GM12891 (cell line): ENCODE results near the gene SCGB1D1.
"Not testable (repeated sequence)": the region's sequence is repeated elsewhere in the genome, so short reads cannot be mapped to it uniquely, and the experiment has no call there.

Source experiments
- POLR2A ChIP-seq: IDR thresholded peaks from 2 replicates; pipeline ENCODE4 v1.6.1; 2011; ENCODE audit warnings: low read depth, low read length, control low read depth
- POLR2AphosphoS5 ChIP-seq: IDR thresholded peaks from 2 replicates; pipeline ENCODE4 v1.6.1; 2011; ENCODE audit warnings: low read depth, low read length, control low read depth
- SPI1 ChIP-seq: IDR thresholded peaks from 2 replicates; pipeline ENCODE4 v1.6.1; 2011; ENCODE audit warnings: low read depth, low read length, control low read depth

DNA sequence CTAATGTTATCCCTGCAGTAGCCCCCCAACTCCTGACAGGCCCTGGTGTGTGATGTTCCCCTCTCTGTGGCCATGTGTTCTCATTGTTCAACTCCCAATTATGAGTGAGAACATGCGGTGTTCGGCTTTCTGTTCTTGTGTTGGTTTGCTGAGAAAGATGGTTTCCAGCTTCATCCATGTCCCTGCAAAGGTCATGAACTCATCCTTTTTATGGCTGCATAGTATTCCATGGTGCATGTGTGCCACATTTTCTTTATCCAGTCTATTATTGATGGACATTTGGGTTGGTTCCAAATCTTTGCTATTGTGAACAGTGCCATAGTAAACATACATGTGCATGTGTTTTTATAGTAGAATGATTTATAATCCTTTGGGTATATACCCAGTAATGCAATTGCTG is 7.4 kb downstream of the SCGB1D1 start:
- not testable (repeated sequence) for TF ChIP-seq POLR2A, POLR2AphosphoS5, SPI1
